Hepatocyte (in vitro differentiated cells): ENCODE data around the gene DCT. TPM values are rescaled to one million over a fixed set of nuclear protein-coding genes. Genes with fewer than 3 reads are reported as not detected.
A peak's percentile ranks its signal among the peaks of the same experiment; 100 is the strongest.

ENCODE experiments used
- DNase-seq: peaks from one replicate; pipeline ENCODE4 v3.0.0-alpha.2; 2016; ENCODE audit warnings: low spot score
- H2AFZ ChIP-seq: fragments of 200-600 bp; sonication (generic); 2 replicates; pipeline ENCODE4 v1.6.0; 2016; ENCODE audit warnings: antibody characterized with exemption, mild to moderate bottlenecking
- H3K27ac ChIP-seq: fragments of 200-600 bp; sonication (generic); 2 replicates; pipeline ENCODE4 v1.5.1; 2016; ENCODE audit warnings: mild to moderate bottlenecking
- H3K27me3 ChIP-seq: fragments of 200-600 bp; sonication (generic); 2 replicates; pipeline ENCODE4 v1.6.1; 2016
- H3K36me3 ChIP-seq: fragments of 200-600 bp; sonication (generic); replicated peaks from 2 replicates; pipeline ENCODE4 v1.5.1; 2016; ENCODE audit warnings: low read depth; ENCODE audit not compliant: insufficient read depth
- H3K4me1 ChIP-seq: fragments of 200-600 bp; sonication (generic); 2 replicates; pipeline ENCODE4 v1.5.1; 2016; ENCODE audit warnings: mild to moderate bottlenecking, moderate library complexity; ENCODE audit not compliant: insufficient read depth
- H3K4me2 ChIP-seq: fragments of 200-600 bp; sonication (generic); 2 replicates; pipeline ENCODE4 v1.6.0; 2016
- H3K4me3 ChIP-seq: fragments of 200-600 bp; sonication (generic); 2 replicates; pipeline ENCODE4 v1.5.1; 2016; ENCODE audit warnings: mild to moderate bottlenecking
- H3K79me2 ChIP-seq: fragments of 200-600 bp; sonication (generic); 2 replicates; pipeline ENCODE4 v1.6.0; 2017; ENCODE audit warnings: mild to moderate bottlenecking
- H3K9me2 ChIP-seq: fragments of 200-600 bp; sonication (generic); replicated peaks from 2 replicates; pipeline ENCODE4 v1.6.0; 2017; ENCODE audit warnings: mild to moderate bottlenecking; ENCODE audit not compliant: insufficient read depth
- H3K9me3 ChIP-seq: fragments of 200-600 bp; sonication (generic); 2 replicates; pipeline ENCODE4 v1.5.1; 2016; ENCODE audit warnings: low read depth, mild to moderate bottlenecking
- H4K20me1 ChIP-seq: fragments of 200-600 bp; sonication (generic); 2 replicates; pipeline ENCODE4 v1.6.0; 2016; ENCODE audit warnings: mild to moderate bottlenecking; ENCODE audit not compliant: insufficient read depth, poor library complexity, severe bottlenecking
- CTCF ChIP-seq: fragments of 200-600 bp; sonication (generic); IDR thresholded peaks from 2 replicates; pipeline ENCODE4 v1.5.1; 2016; ENCODE audit warnings: antibody characterized with exemption, mild to moderate bottlenecking; ENCODE audit not compliant: poor library complexity
- EZH2 ChIP-seq: fragments of 200-600 bp; sonication (generic); IDR thresholded peaks from 2 replicates; pipeline ENCODE4 v1.6.1; 2016; ENCODE audit warnings: antibody characterized with exemption, mild to moderate bottlenecking, borderline replicate concordance
- EZH2phosphoT487 ChIP-seq: fragments of 200-600 bp; sonication (generic); IDR thresholded peaks from one replicate; pipeline ENCODE4 v1.6.1; 2018; ENCODE audit warnings: antibody characterized with exemption, mild to moderate bottlenecking, low read depth, moderate library complexity; ENCODE audit not compliant: unreplicated experiment, severe bottlenecking
- WGBS: methylation state at CpG from one replicate; pipeline ENCODE4 v1.1.6; 2016; ENCODE audit warnings: low lambda C conversion rate; ENCODE audit errors: missing lambda C conversion rate; 5-methylcytosine and 5-hydroxymethylcytosine counted together
- polyA plus RNA-seq: library from polyadenylated mRNA; unstranded; fragments of >200 nt; fragmentation: Nextera tagmentation; extraction: Ambion mirVana; gene quantifications from 2 replicates; pipeline ENCODE4 v1.2.1, GENCODE V29; 2016
- total RNA-seq: library from RNA; depleted of rRNA; stranded (reverse); fragments of >200 nt; gene quantifications from 2 replicates; pipeline ENCODE4 v1.2.3, GENCODE V29; 2014

DCT gene
- total and polyA plus RNA-seq, 2 experiments from 2014 or later: not detected

GRCh38 chr13:94433055-94433961 is 46.2 kb downstream of the DCT start:
- Histone ChIP-seq H3K4me2 (peak overlapping the region; percentile 75), H3K27ac (peak overlapping the region; percentile 51), H3K79me2 (no peaks in the 10 kb centered on the region), H3K9me2 (no peaks in the 10 kb centered on the region), H3K9me3 (no peaks in the 10 kb centered on the region), H3K4me3 (no peak overlapping the region), H3K4me1 (peaks cover 11% of the 10 kb centered on the region), H3K27me3 (no peaks in the 10 kb centered on the region), H2AFZ (peak overlapping the region; percentile 11), H4K20me1 (no peaks in the 10 kb centered on the region), H3K36me3 (no peaks in the 10 kb centered on the region)
- peak; percentile 83 for DNase-seq
- WGBS: 25% methylated on average over 19 of the region's 19 CpGs
- TF ChIP-seq EZH2phosphoT487 (no peak), EZH2 (no peak), CTCF (no peak)

- no peak overlapping the region for H3K27ac ChIP-seq
- H3K4me2 ChIP-seq: no peak overlapping the region
- no peaks in the 10 kb centered on the region for H3K9me2 ChIP-seq
- H3K4me1 ChIP-seq: peaks cover 11% of the 10 kb centered on the region
- no peaks in the 10 kb centered on the region for H3K36me3 ChIP-seq
- no peaks in the 10 kb centered on the region for H3K9me3 ChIP-seq
- H3K79me2 ChIP-seq: no peaks in the 10 kb centered on the region
- H3K27me3 ChIP-seq: no peaks in the 10 kb centered on the region
- TF ChIP-seq EZH2 (no peak), EZH2phosphoT487 (no peak), CTCF (no peak)
- DNase-seq: no peak
- no peak overlapping the region for H2AFZ ChIP-seq
- no peaks in the 10 kb centered on the region for H4K20me1 ChIP-seq
- no peak overlapping the region for H3K4me3 ChIP-seq
Measured at GRCh38 chr13:94431987-94432386, 47.5 kb downstream of the DCT start.

GRCh38 chr13:94431574-94431973 is 47.9 kb downstream of the DCT start:
- Histone ChIP-seq H3K4me3 (no peak overlapping the region), H3K36me3 (no peaks in the 10 kb centered on the region), H2AFZ (no peak overlapping the region), H4K20me1 (no peaks in the 10 kb centered on the region), H3K27me3 (no peaks in the 10 kb centered on the region), H3K9me2 (no peaks in the 10 kb centered on the region), H3K27ac (no peak overlapping the region), H3K4me1 (peaks cover 11% of the 10 kb centered on the region), H3K79me2 (no peaks in the 10 kb centered on the region), H3K4me2 (no peak overlapping the region), H3K9me3 (no peaks in the 10 kb centered on the region)
- DNase-seq: no peak
- 84% methylated on average over 2 of the region's 2 CpGs for WGBS
- TF ChIP-seq CTCF (peak; percentile 16), EZH2phosphoT487 (no peak)
